Measurements from ENCODE around the gene COLGALT1.

The COLGALT1 gene

GRCh38 chr19:17598953-17599352, 43.5 kb downstream of the COLGALT1 start:
- no peak for DNase-seq (ENCODE audit: low read depth)

GRCh38 chr19:17599780-17600179, 44.3 kb downstream of the COLGALT1 start:
- DNase-seq (ENCODE audit: low read depth): no peak

- DNase-seq (ENCODE audit: low read depth): no peak
Measured at GRCh38 chr19:17601683-17602082, 46.2 kb downstream of the COLGALT1 start.

DNA sequence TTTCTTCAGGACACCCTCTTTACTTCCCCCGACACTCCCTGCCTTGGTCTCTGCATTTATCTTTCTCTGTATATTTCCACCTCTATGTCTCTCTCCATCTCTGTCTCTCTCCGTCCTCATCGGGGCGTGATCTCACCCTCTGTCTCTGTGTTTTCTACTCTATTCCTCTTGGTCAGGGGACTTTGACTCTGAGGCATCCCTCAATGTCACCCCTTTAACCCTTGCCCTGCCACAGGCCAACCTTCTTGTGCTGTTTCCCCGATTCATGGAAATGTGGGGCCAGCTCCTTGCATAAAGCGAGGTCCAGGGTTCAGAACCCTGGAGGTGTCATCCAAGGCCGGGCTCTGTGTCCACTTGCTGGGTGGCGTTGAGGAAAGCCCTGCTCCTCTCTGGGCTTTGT, 46.8 kb downstream of the COLGALT1 start:
- no peak for DNase-seq (ENCODE audit: low read depth)

GRCh38 chr19:17602872-17603510, 47.5 kb downstream of the COLGALT1 start:
- no peak for DNase-seq (ENCODE audit: low read depth)

DNA sequence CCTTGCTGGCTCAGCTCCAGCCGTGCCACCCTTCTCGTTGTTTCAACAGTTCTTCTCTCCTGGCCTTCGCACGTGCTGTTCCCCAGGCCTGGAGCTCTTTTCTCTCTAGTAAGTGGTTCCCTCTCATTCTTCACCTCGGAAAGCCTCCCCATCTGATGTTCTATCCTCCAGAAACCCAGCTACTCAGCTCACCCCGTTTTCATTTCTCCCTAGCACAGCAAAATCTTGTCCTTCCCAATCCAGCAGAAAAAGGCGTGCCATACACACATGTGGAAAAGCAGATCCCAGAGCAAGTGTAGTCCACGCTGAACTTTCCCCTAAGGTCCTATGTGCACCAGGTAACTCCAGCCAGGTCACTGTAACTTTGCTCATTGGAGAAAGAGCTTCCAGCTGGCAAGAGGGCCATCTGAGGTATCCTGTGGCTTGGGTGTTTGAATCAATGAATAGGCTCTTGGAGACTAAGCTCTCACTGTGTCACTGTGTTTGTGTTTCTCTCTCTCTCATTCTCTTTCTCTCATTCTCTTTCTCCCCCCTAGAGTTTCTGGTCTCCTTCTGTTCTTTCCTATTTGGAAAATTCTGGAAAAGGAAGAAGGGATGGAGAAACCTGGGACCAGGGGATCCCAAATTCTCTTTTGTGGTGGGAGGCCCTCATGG, 49.0 kb downstream of the COLGALT1 start:
- DNase-seq (ENCODE audit: low read depth): no peak

GRCh38 chr19:17605117-17605516, 49.7 kb downstream of the COLGALT1 start:
- no peak for DNase-seq (ENCODE audit: low read depth)

GRCh38 chr19:17605761-17606589, 50.5 kb downstream of the COLGALT1 start:
- peak; percentile 23 for DNase-seq (ENCODE audit: low read depth)

DNA sequence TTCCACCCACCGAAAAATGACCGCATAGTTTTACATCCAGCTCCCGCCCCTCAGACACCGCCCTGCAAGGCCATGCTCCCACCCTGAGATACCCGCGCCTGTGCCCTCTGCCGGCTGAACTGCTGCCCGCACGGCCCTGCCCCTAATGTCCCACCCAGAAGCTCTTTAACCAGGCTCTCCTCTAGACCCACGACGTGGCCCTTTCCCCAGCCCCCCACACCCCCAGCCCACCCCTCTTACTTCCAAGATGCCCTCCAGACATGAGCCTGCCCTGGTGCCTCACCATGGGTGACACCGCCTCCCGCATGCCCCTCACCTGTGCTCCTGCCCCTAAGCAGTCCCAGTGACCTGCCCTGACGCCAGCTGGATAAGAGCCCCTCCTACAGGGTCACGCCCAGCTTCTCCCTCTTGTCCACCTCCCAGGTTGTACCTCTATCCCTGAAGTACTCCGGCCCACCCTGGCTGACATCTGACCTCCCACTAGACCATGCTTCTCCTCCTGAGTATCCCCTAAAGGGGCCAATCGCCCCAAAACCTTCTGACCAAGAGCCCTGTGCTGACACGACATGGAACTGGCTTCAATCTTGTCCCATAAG, 51.2 kb downstream of the COLGALT1 start:
- no peak for DNase-seq (ENCODE audit: low read depth)

DNA sequence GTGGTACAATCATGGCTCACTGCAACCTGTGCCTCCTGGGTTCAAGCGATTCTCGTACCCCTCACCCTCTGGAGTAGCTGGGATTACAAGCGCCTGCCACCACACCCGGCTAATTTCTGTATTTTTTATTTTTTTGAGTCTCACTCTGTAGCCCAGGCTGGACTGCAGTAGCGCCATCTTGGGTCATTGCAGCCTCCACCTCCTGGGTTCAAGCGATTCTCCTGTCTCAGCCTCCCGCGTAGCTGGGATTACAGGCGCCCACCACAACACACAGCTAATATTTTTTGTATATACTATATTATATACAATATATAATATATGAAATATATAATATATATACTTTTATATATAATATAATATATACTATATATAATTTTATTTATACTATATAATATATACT, 52.5 kb downstream of the COLGALT1 start:
- DNase-seq (ENCODE audit: low read depth): no peak

DNA sequence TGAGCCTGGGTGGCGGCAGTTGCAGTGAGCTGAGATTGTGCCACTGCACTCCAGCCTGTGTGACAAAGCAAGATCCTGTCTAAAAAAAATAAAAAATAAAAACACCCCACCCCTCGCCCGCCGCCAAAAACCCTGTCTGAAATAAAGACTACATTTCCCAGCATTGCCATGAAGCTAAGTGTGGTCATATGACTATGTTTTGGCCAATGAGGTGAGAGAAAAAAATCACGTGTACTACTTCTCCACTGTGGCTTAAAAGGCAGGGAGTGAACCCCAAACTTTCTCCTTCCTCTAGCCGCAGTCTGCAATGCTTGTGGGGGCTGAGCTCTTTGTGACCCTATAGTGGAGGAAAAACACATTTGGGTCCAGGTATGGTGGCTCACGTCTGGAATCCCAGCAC, 54.9 kb downstream of the COLGALT1 start:
- no peak for DNase-seq (ENCODE audit: low read depth)

DNA sequence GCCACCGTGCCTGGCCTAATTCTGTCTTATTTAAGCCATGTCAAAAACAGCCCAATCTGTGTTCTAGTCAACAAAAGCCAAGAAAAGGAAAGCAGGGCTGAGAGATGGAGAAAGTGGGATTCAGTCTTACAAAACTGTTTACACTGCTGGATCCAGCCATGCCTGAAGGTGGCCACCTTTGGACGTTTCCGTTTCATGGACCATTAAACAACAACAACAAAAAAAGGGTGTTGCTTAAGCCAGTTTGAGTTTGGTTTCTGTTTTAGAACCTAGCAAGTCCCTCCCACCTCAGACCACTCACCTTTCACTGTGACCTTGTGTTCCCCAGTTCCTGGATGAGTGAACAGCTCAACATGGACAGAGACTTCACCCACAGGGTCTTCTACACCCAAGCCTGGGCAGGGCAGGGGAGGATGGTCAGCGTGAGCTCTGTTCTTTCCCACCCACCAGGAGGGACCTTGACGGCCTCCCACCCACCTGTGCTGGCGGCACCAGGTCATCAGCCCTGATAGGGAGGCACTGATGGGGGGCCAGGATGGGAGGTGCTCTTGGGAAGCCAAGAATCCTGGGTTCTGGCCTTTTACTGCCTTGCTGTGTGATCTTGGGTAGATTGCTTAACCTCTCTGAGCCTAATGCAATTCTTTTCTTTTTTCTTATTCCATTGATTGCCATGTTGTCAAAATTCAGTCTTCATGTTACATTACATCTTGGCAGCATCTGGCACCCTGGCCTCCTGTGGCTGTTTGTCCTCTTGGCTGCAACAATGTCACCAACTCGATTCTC, 56.2 kb downstream of the COLGALT1 start:
- DNase-seq (ENCODE audit: low read depth): no peak

GRCh38 chr19:17614476-17614875, 59.0 kb downstream of the COLGALT1 start:
- DNase-seq (ENCODE audit: low read depth): no peak

- DNase-seq (ENCODE audit: low read depth): no peak
Measured at GRCh38 chr19:17615889-17616685, 60.6 kb downstream of the COLGALT1 start.

- no peak for DNase-seq (ENCODE audit: low read depth)
Measured at GRCh38 chr19:17616686-17616960, 61.2 kb downstream of the COLGALT1 start.

DNA sequence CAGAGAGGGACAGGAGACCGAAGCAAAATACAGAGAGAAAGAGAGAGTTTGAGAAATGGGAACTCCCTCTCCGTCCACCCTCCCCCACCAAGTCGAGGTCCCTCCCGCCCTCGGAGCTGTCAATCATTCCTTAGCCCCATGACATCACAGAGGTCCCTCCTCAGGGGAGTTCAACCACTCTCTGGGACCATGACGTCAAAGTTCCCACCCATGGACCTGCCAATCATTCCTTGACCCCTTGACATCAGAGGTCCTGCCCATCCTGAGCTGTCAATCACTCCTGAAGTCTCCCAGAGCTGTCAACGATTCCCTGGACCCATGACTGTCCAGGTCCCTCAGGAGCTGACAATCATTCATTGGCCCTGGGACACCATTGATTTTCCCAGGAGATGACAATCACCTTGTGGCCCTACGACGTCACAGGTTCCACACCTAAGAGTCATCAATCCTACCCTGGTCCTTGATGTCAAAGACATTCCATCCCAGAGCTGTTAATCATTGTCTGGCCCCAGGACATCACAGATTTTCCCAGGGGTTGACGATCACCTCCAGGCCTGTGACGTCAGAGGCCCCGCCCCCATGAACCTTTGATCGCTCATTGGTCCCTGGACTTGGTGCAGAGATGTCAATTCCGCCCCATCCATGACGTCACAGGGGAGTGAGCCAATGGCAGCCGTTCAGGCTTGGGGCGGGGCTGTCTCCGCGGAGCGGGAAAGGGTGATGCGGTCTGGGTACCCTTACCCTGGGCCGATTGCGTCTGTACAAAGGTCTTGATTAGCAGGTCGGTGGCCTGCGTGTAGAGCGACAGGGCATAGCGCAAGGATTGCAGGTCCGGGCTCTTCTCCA, 61.7 kb downstream of the COLGALT1 start:
- no peak for DNase-seq (ENCODE audit: low read depth)

GRCh38 chr19:17617807-17618192, 62.4 kb downstream of the COLGALT1 start:
- DNase-seq (ENCODE audit: low read depth): no peak

DNA sequence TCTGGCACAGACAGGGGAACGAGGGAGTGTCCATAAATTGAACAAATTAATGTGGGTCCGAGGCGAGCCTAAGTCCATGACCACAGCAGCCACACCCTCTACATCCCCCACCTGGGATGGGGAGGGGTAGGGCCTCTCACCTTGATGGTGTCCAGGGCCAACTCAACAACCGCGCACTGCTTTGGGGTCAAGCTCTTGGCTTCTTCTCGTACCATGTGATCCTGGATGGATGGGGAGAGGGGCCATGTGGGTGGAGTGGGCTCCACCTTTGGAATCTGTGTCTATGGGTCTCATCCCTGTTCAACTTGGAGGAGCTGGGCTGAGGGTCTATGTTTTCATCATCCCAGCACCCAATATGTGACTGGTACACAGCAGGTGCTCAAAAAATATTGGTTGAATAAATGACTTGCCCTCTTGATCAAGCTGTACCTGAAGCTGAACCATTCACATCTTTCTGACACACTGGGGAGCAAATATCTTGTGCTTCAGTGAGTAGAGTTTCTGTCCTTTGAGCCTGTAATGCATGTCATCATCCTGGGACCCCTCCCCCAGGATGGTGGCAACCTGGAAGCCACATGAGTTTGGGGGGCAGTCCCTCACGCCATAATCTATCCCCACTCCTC, 62.9 kb downstream of the COLGALT1 start:
- no peak for DNase-seq (ENCODE audit: low read depth)

GRCh38 chr19:17618936-17619335, 63.5 kb downstream of the COLGALT1 start:
- no peak for DNase-seq (ENCODE audit: low read depth)

DNA sequence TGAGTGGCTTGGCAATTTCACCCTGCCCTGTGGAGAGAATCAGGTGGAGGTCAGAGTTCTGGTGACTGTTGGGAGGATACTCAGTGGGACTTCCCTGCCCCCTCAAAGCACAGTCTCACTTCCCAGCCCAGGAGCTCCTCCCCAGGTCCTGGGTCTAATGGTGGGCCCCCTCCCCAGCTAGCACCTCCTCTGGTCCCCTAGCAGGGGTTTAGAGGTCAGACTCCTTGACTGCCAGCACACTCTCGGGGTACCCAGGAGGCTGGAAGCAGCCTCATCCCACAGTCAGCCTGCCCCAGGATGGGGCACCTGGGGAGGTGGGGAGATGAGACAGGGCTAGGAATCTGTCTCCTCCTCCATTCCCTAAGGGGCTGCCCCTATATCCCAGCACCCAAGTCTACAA, 65.2 kb downstream of the COLGALT1 start:
- no peak for DNase-seq (ENCODE audit: low read depth)
